Lower leg skin (tissue), 4 donors: ENCODE measurements around the gene HSD17B2. TPM values are rescaled to one million over a fixed set of nuclear protein-coding genes. Genes with fewer than 3 reads are reported as not detected.

ENCODE experiments used
- DNase-seq, 2 donors: peaks; one replicate each; pipeline ENCODE4 v3.0.0-alpha.2; 2019; ENCODE audit warnings: low spot score in 2 of 2
- H3K4me3 ChIP-seq: fragments of 200-600 bp; sonication (generic); 2 replicates; pipeline ENCODE4 v1.5.1; 2017; ENCODE audit warnings: mild to moderate bottlenecking, low read depth; ENCODE audit not compliant: poor library complexity, severe bottlenecking
- POLR2A ChIP-seq, 2 donors: fragments of 450-650 bp; IDR thresholded peaks; one replicate each; pipeline ENCODE4 v1.6.1; 2016 to 2017; ENCODE audit warnings: antibody characterized with exemption in 2 of 2, mild to moderate bottlenecking in 1 of 2, moderate library complexity in 1 of 2
- WGBS, 2 donors: methylation state at CpG; one replicate each; pipeline ENCODE4 v1.1.5; 2018; 5-methylcytosine and 5-hydroxymethylcytosine counted together
- intact Hi-C: fragments of 100-400 bp; cut with DNase I; formaldehyde crosslinking; loops from one replicate; pipeline ENCODE4 v1.15.0; 2023; ENCODE audit warnings: low total_unique reads
- total RNA-seq, 4 donors: library from RNA; depleted of rRNA; stranded (reverse); fragments of >200 nt; gene quantifications; one replicate each; pipeline ENCODE4 v1.1.0, GENCODE V29; 2016
- TF ChIP-seq, protein P1 (sequence below), 3 donors: fragments of 450-650 bp; IDR thresholded peaks; one replicate each; pipeline ENCODE4 v1.5.1; 2016; ENCODE audit warnings: antibody characterized with exemption in 3 of 3, mild to moderate bottlenecking in 3 of 3, moderate library complexity in 2 of 3

Gene HSD17B2
- total RNA-seq, 4 donors from 2014 or later = 3.0 to 6.0 (median 5.2) TPM; not detected in 1

DNA sequence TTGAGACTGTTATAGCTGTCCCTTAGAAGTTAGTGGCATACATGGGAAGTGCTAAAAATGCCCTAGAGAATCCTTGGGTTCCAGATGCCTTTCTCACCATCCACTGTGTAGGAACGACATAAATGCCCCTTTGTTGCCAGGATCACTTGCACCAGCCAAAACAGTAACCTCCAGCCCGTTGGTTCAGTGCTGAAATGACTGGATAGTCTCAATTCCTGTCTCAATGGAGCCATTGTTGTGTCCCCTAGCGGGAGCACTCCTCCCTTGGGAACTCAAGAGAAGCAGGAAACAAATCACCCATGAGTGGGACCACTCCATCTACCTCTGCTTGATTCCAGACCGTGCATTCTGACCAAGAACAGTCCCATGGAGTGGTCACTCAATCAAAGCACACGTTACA is 111.9 kb downstream of the HSD17B2 start:
- H3K4me3 ChIP-seq = no peak overlapping the region
- intact Hi-C loops = no loop called here
- TF ChIP-seq, protein P1, sequence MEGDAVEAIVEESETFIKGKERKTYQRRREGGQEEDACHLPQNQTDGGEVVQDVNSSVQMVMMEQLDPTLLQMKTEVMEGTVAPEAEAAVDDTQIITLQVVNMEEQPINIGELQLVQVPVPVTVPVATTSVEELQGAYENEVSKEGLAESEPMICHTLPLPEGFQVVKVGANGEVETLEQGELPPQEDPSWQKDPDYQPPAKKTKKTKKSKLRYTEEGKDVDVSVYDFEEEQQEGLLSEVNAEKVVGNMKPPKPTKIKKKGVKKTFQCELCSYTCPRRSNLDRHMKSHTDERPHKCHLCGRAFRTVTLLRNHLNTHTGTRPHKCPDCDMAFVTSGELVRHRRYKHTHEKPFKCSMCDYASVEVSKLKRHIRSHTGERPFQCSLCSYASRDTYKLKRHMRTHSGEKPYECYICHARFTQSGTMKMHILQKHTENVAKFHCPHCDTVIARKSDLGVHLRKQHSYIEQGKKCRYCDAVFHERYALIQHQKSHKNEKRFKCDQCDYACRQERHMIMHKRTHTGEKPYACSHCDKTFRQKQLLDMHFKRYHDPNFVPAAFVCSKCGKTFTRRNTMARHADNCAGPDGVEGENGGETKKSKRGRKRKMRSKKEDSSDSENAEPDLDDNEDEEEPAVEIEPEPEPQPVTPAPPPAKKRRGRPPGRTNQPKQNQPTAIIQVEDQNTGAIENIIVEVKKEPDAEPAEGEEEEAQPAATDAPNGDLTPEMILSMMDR (IDR thresholded peaks at IDR 0.05) = no peak
- DNase-seq = no peak
- 82% methylated on average over 5 of the region's 5 CpGs for WGBS, 2 donors

DNA sequence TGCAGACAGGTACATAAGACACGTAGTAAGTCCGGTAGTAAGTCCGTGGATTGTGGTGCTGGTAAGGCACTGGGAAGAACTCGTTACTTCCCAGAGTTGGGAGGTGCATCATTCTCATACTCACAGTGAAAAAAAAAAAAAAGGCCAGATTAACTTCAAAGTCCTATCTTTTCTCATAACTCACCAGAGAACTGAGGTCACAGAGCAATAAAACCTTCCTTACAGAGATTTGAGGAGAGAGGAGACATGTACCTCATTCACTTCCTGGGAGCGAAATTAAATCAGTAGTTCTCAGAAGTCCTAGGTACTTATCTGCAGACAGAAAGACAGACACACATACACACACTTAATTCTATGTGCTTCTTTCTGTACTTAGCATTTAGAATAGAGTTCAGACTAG is 112.5 kb downstream of the HSD17B2 start:
- WGBS, 2 donors = 83 to 98% methylated on average over 5 of the region's 5 CpGs
- H3K4me3 ChIP-seq = no peak overlapping the region
- intact Hi-C loops = no loop called here
- no peak for TF ChIP-seq POLR2A (IDR thresholded peaks at IDR 0.05)
- TF ChIP-seq, protein P1 (IDR thresholded peaks at IDR 0.05) = no peak
- no peak for DNase-seq

Other genes starting within 250 kb of the HSD17B2 start
- gene SDR42E1, start 23.8 kb upstream of the HSD17B2 start, total RNA-seq = 10 to 100 TPM; 17.8 to 34.4 (median 31.2) TPM
- 10 to 100 TPM; 23.5 to 31.1 (median 28.2) TPM for gene MPHOSPH6, start 135.0 kb downstream of the HSD17B2 start, total RNA-seq